ENCODE measurements around the gene STAT5B.
A peak's percentile ranks its signal among the peaks of the same experiment; 100 is the strongest.

Gene STAT5B

GRCh38 chr17:42166196-42166763, 109.9 kb downstream of the STAT5B start:
- Histone ChIP-seq H3K27me3 (ENCODE audit: control insufficient read depth in 1 of 2, insufficient read depth in 2 of 2, low read length in 2 of 2) (no peaks in the 10 kb centered on the region), H3K4me3 (ENCODE audit: low read depth in 1 of 2, low read length in 2 of 2) (no peak overlapping the region), H3K36me3 (ENCODE audit: control insufficient read depth in 1 of 2, insufficient read depth in 2 of 2, low read length in 2 of 2) (no peaks in the 10 kb centered on the region), H3K9ac (ENCODE audit: low read depth in 1 of 2, low read length in 2 of 2) (no peak overlapping the region), H3K4me1 (ENCODE audit: control insufficient read depth in 1 of 2, insufficient read depth in 2 of 2, low read length in 2 of 2) (no peaks in the 10 kb centered on the region), H3K9me3 (ENCODE audit: control insufficient read depth in 1 of 2, low read length in 2 of 2) (no peaks in the 10 kb centered on the region), H3K27ac (ENCODE audit: low read depth, low read length) (no peak overlapping the region)

DNA sequence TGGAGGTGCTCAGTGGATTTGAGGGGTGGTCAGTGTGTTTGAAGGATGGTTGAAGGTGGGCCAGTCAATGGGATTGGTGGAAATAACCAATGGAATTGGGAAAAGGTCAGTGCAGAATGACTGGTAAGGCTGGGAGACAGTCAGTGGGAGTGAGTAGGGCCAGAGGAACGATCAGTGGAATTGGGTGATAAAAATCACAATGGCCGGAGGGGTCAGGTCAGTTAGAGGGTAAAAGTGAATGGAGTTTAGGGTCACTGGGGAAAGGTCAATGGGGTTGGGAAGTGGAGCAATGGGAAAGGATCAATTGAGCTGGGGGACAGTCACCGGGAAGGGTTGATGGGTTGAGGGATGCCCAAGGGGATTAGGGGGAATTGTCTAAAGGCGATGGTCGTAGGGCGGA, 110.4 kb downstream of the STAT5B start:
- no peak overlapping the region for H3K27ac ChIP-seq (ENCODE audit: low read depth, low read length)
- no peaks in the 10 kb centered on the region for H3K4me1 ChIP-seq (ENCODE audit: control insufficient read depth in 1 of 2, insufficient read depth in 2 of 2, low read length in 2 of 2)
- no peaks in the 10 kb centered on the region for H3K9me3 ChIP-seq (ENCODE audit: control insufficient read depth in 1 of 2, low read length in 2 of 2)
- no peaks in the 10 kb centered on the region for H3K27me3 ChIP-seq (ENCODE audit: control insufficient read depth in 1 of 2, insufficient read depth in 2 of 2, low read length in 2 of 2)
- H3K36me3 ChIP-seq (ENCODE audit: control insufficient read depth in 1 of 2, insufficient read depth in 2 of 2, low read length in 2 of 2) = no peaks in the 10 kb centered on the region
- H3K4me3 ChIP-seq (ENCODE audit: low read depth in 1 of 2, low read length in 2 of 2) = no peak overlapping the region
- H3K9ac ChIP-seq (ENCODE audit: low read depth in 1 of 2, low read length in 2 of 2) = no peak overlapping the region

- H3K36me3 ChIP-seq (ENCODE audit: control insufficient read depth in 1 of 2, insufficient read depth in 2 of 2, low read length in 2 of 2) = no peaks in the 10 kb centered on the region
- H3K4me3 ChIP-seq (ENCODE audit: low read depth in 1 of 2, low read length in 2 of 2) = no peak overlapping the region
- no peak overlapping the region for H3K9ac ChIP-seq (ENCODE audit: low read depth in 1 of 2, low read length in 2 of 2)
- no peaks in the 10 kb centered on the region for H3K9me3 ChIP-seq (ENCODE audit: control insufficient read depth in 1 of 2, low read length in 2 of 2)
- no peak overlapping the region for H3K27ac ChIP-seq (ENCODE audit: low read depth, low read length)
- no peaks in the 10 kb centered on the region for H3K4me1 ChIP-seq (ENCODE audit: control insufficient read depth in 1 of 2, insufficient read depth in 2 of 2, low read length in 2 of 2)
- H3K27me3 ChIP-seq (ENCODE audit: control insufficient read depth in 1 of 2, insufficient read depth in 2 of 2, low read length in 2 of 2) = no peaks in the 10 kb centered on the region
These were observed 112.3 kb downstream of the STAT5B start for GRCh38 chr17:42163696-42164407.

DNA sequence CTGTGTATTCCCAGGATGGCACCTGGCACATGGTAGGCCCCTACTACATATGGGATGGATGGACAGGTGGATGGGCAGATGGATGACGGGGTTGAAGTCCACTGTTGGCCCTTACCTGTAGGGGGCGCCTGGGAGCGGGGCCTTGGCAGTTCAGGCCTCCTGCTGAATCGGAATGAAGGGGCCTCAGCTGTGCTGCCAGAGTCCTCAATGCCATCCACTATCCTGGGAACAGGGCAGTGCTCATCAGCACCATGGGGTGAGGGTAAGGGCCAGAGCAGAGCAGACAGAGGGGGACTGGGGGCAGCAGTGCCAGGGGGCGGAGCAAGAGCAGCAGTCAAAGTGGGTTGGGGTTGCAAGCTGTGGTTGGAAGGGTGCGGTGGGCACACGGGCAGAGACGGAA, 113.1 kb downstream of the STAT5B start:
- no peaks in the 10 kb centered on the region for H3K4me1 ChIP-seq (ENCODE audit: control insufficient read depth in 1 of 2, insufficient read depth in 2 of 2, low read length in 2 of 2)
- H3K4me3 ChIP-seq (ENCODE audit: low read depth in 1 of 2, low read length in 2 of 2) = no peak overlapping the region
- no peak overlapping the region for H3K9ac ChIP-seq (ENCODE audit: low read depth in 1 of 2, low read length in 2 of 2)
- H3K27me3 ChIP-seq (ENCODE audit: control insufficient read depth in 1 of 2, insufficient read depth in 2 of 2, low read length in 2 of 2) = no peaks in the 10 kb centered on the region
- H3K9me3 ChIP-seq (ENCODE audit: control insufficient read depth in 1 of 2, low read length in 2 of 2) = no peaks in the 10 kb centered on the region
- no peaks in the 10 kb centered on the region for H3K36me3 ChIP-seq (ENCODE audit: control insufficient read depth in 1 of 2, insufficient read depth in 2 of 2, low read length in 2 of 2)
- H3K27ac ChIP-seq (ENCODE audit: low read depth, low read length) = no peak overlapping the region

DNA sequence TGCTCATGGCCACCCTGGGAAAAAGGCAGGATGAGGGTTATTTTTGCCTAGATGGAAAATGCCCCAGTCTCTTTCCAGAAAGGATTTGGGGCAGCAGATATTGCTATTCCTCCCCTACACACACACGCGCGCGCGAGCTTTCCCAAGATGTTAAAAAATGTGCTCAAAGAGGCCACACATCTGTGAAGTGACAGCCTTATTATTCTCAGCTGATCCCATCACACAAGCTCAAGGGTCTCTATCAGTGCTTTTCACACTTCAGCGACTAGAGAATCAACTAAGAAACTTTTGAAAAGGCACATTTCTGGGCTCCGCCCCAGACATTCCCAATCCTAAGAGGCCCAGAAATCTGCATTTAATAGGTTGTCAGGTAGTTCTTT, 115.7 kb downstream of the STAT5B start:
- Histone ChIP-seq H3K9ac (ENCODE audit: low read depth in 1 of 2, low read length in 2 of 2) (no peak overlapping the region), H3K36me3 (ENCODE audit: control insufficient read depth in 1 of 2, insufficient read depth in 2 of 2, low read length in 2 of 2) (no peaks in the 10 kb centered on the region), H3K9me3 (ENCODE audit: control insufficient read depth in 1 of 2, low read length in 2 of 2) (no peaks in the 10 kb centered on the region), H3K27me3 (ENCODE audit: control insufficient read depth in 1 of 2, insufficient read depth in 2 of 2, low read length in 2 of 2) (no peaks in the 10 kb centered on the region), H3K27ac (ENCODE audit: low read depth, low read length) (no peak overlapping the region), H3K4me3 (ENCODE audit: low read depth in 1 of 2, low read length in 2 of 2) (no peak overlapping the region), H3K4me1 (ENCODE audit: control insufficient read depth in 1 of 2, insufficient read depth in 2 of 2, low read length in 2 of 2) (no peaks in the 10 kb centered on the region)

DNA sequence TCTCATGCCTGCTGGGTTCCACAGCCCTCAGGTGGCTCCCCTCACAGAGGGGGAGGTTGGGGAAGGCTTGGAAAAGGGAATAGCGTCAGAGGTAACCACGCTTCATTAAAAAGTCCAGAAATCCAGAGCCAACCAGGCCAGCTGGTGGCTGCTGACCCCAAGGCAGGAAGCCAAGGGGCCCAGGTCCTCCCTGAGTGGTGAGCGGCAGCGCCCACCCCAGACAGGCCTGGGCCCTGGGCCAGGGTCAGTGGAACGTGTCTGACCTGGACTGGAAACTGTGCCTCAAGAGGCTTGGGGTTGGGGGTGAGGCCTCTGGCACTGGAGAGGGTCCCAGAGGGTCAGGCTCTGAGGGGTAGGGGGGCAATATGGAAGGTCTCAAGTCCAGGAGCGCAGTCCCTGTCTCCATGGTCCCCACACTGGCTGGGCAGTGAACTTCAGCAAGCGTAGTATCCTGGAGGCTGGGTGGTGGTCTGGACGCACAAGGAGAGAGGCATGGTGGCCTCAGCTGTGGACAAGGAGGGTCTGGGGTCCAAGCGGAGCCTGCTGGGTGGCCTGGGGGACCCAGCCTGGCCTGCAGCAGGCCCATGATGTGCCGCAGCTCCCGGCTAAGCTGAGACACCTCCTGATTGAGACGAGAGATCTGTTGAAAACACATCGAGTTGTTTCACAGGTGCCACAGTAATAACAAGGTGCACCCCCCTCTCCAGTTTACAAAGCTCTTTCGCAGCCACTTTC, 116.2 kb downstream of the STAT5B start:
- Histone ChIP-seq H3K4me3 (ENCODE audit: low read depth in 1 of 2, low read length in 2 of 2) (no peak overlapping the region), H3K27me3 (ENCODE audit: control insufficient read depth in 1 of 2, insufficient read depth in 2 of 2, low read length in 2 of 2) (no peaks in the 10 kb centered on the region), H3K27ac (ENCODE audit: low read depth, low read length) (no peak overlapping the region), H3K9ac (ENCODE audit: low read depth in 1 of 2, low read length in 2 of 2) (no peak overlapping the region), H3K36me3 (ENCODE audit: control insufficient read depth in 1 of 2, insufficient read depth in 2 of 2, low read length in 2 of 2) (no peaks in the 10 kb centered on the region), H3K9me3 (ENCODE audit: control insufficient read depth in 1 of 2, low read length in 2 of 2) (no peaks in the 10 kb centered on the region), H3K4me1 (ENCODE audit: control insufficient read depth in 1 of 2, insufficient read depth in 2 of 2, low read length in 2 of 2) (no peaks in the 10 kb centered on the region)

- no peaks in the 10 kb centered on the region for H3K27me3 ChIP-seq (ENCODE audit: control insufficient read depth in 1 of 2, insufficient read depth in 2 of 2, low read length in 2 of 2)
- peak overlapping the region; percentile 52 to 57 for H3K4me3 ChIP-seq (ENCODE audit: low read depth in 1 of 2, low read length in 2 of 2)
- H3K27ac ChIP-seq (ENCODE audit: low read depth, low read length) = no peak overlapping the region
- peaks cover 12 to 14% of the 10 kb centered on the region in 2 donors for H3K4me1 ChIP-seq (ENCODE audit: control insufficient read depth in 1 of 2, insufficient read depth in 2 of 2, low read length in 2 of 2)
- H3K36me3 ChIP-seq (ENCODE audit: control insufficient read depth in 1 of 2, insufficient read depth in 2 of 2, low read length in 2 of 2) = peaks cover 0 to 11% of the 10 kb centered on the region in 2 donors
- H3K9me3 ChIP-seq (ENCODE audit: control insufficient read depth in 1 of 2, low read length in 2 of 2) = no peaks in the 10 kb centered on the region
- no peak overlapping the region for H3K9ac ChIP-seq (ENCODE audit: low read depth in 1 of 2, low read length in 2 of 2)
These were observed 120.6 kb downstream of the STAT5B start for GRCh38 chr17:42155614-42156045.

GRCh38 chr17:42153919-42154742, 122.1 kb downstream of the STAT5B start:
- Histone ChIP-seq H3K9ac (ENCODE audit: low read depth in 1 of 2, low read length in 2 of 2) (peak overlapping the region; percentile 95 to 98), H3K4me3 (ENCODE audit: low read depth in 1 of 2, low read length in 2 of 2) (peak overlapping the region; percentile 83 to 100), H3K36me3 (ENCODE audit: control insufficient read depth in 1 of 2, insufficient read depth in 2 of 2, low read length in 2 of 2) (peaks cover 0 to 18% of the 10 kb centered on the region in 2 donors), H3K4me1 (ENCODE audit: control insufficient read depth in 1 of 2, insufficient read depth in 2 of 2, low read length in 2 of 2) (peaks cover 12 to 14% of the 10 kb centered on the region in 2 donors), H3K27me3 (ENCODE audit: control insufficient read depth in 1 of 2, insufficient read depth in 2 of 2, low read length in 2 of 2) (no peaks in the 10 kb centered on the region), H3K27ac (ENCODE audit: low read depth, low read length) (peak overlapping the region; percentile 55), H3K9me3 (ENCODE audit: control insufficient read depth in 1 of 2, low read length in 2 of 2) (no peaks in the 10 kb centered on the region)

Measured in duodenal mucosa (tissue), 2 donors.